Activated gamma-delta T cell treated with Interleukin-2 at 50 U/mL for 16 hours (primary cell): ENCODE data around the gene CANT1.

Source experiments
- DNase-seq: peaks from one replicate; pipeline ENCODE4 v3.0.0-alpha.2; 2020

Gene CANT1

GRCh38 chr17:79007504-79008381, 1.8 kb downstream of the CANT1 start:
- DNase-seq, result no peak

- DNase-seq, result no peak
Measured at GRCh38 chr17:79006794-79007503, 2.6 kb downstream of the CANT1 start.

GRCh38 chr17:79006046-79006445, 3.5 kb downstream of the CANT1 start:
- DNase-seq, result no peak

- no peak for DNase-seq
Measured at GRCh38 chr17:79005063-79005861, 4.3 kb downstream of the CANT1 start.

- no peak for DNase-seq
Measured at GRCh38 chr17:79003661-79004411, 5.7 kb downstream of the CANT1 start.

- no peak for DNase-seq
Measured at GRCh38 chr17:79002796-79003593, 6.6 kb downstream of the CANT1 start.

GRCh38 chr17:79002291-79002690, 7.3 kb downstream of the CANT1 start:
- DNase-seq, result no peak

- no peak for DNase-seq
Measured at GRCh38 chr17:79001190-79002020, 8.2 kb downstream of the CANT1 start.

GRCh38 chr17:79000396-79001189, 9.0 kb downstream of the CANT1 start:
- no peak for DNase-seq

GRCh38 chr17:78999947-79000395, 9.6 kb downstream of the CANT1 start:
- no peak for DNase-seq

GRCh38 chr17:78999056-78999768, 10.4 kb downstream of the CANT1 start:
- DNase-seq, result no peak

GRCh38 chr17:78998311-78999055, 11.1 kb downstream of the CANT1 start:
- no peak for DNase-seq

GRCh38 chr17:78997881-78998280, 11.7 kb downstream of the CANT1 start:
- DNase-seq, result no peak

- no peak for DNase-seq
Measured at GRCh38 chr17:78997231-78997741, 12.3 kb downstream of the CANT1 start.

- DNase-seq, result no peak
Measured at GRCh38 chr17:78996781-78997201, 12.8 kb downstream of the CANT1 start.

- no peak for DNase-seq
Measured at GRCh38 chr17:78995761-78996451, 13.7 kb downstream of the CANT1 start.

GRCh38 chr17:78995022-78995760, 14.4 kb downstream of the CANT1 start:
- DNase-seq, result no peak
